Dendritic cell treated with granulocyte-macrophage colony-stimulating factor and Interleukin-4, amounts not matched to agents 40 ng/mL and 50 ng/mL, for 4 days (primary cell): ENCODE data around the gene OTUD5.

Experiments
- H3K27ac Mint-ChIP-seq: one replicate; pipeline ENCODE4 v1.8.0; 2022; ENCODE audit warnings: mild to moderate bottlenecking, mixed read lengths
- H3K27me3 Mint-ChIP-seq: one replicate; pipeline ENCODE4 v1.8.0; 2022; ENCODE audit warnings: mild to moderate bottlenecking, mixed read lengths
- H3K36me3 Mint-ChIP-seq: one replicate; pipeline ENCODE4 v1.8.0; 2022; ENCODE audit warnings: low read depth, mixed read lengths
- H3K4me1 Mint-ChIP-seq: one replicate; pipeline ENCODE4 v1.8.0; 2022; ENCODE audit warnings: low read depth, mixed read lengths
- H3K4me3 Mint-ChIP-seq: one replicate; pipeline ENCODE4 v1.8.0; 2022; ENCODE audit warnings: mild to moderate bottlenecking, moderate library complexity, mixed read lengths
- H3K9me3 Mint-ChIP-seq: one replicate; pipeline ENCODE4 v1.8.0; 2022; ENCODE audit warnings: mixed read lengths
- intact Hi-C: fragments of 100-400 bp; cut with micrococcal nuclease; formaldehyde crosslinking; loops from one replicate; pipeline ENCODE4 v1.15.0; 2022

The OTUD5 gene

DNA sequence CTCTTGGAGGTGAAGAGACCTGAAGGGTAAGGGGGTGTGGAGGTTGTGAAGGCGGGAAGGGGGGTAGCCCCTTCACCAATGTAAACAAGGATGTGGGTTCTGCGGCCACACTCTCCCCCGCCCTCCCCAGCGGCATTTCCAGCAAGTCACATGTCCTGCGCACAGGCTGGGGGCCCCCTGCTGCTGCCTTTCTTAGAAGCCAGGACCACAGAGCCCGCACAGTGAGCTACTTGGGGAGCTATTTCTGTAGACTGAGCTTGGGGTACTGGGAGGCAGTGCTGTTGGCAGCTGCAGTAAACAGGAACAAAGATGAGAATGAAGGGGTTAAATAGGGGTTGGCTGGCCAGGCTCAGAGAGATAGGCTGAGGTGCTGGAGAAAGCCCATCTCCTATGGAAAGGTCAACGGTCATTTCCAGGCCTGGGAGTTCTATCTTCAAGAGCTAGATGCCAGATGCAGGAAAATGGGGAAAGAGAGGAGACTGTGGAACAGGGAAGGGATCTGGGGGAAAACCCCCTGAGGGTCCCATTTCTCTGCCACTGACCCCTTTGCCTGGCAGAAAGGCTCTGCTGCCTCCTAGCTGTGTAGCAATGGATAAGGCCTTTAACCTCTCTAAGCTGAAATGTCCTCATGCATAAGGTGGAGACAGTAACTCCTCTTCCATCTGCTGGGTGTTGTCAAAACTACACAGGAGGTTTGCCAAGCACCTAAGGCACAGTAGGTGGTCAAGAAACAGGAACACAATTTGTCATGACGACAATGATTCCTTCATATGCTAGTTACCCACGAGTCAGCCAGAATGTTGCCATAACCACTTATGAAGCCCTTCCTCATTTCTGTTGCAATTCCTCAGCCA, 20.1 kb downstream of the OTUD5 start:
- Mint-ChIP-seq H3K27ac (peak overlapping the region; percentile 88), H3K4me3 (peak overlapping the region; percentile 51), H3K9me3 (no peaks in the 10 kb centered on the region), H3K27me3 (no peaks in the 10 kb centered on the region), H3K36me3 (peaks cover 81% of the 10 kb centered on the region), H3K4me1 (peaks cover 69% of the 10 kb centered on the region)
- intact Hi-C loops = loop anchor here (2.0 kb wide), 1 partner anchor 18 kb away; the partner anchor contains the start of gene PIM2

DNA sequence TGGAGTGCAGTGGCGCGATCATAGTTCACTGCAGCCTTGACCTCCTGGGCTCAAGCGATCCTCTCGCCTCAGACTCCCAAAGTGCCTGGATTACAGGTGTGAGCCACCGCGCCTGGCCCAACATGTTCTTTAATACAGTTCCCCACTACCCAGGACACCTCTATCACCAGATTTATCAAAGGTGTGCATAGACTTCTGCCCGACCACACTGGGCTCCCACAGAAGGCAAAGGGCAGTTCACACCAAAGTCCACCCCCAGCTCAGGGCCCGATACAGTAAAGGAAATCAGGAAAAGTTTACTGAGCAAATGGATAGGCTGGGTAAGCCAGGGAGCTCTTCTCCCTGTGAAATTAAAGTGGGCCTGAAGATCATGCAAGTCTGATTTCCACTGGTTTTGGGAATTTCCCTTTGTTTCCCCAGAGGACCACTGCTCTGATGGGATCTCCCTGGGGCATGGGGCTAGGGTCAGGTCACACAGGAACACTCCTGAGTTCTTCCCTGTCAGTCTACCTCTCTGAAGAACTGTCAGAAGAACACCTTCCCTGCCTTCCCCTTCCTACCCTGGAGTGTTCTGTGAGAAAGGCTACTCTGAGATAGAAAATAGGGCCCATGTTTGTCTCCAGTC, 20.9 kb downstream of the OTUD5 start:
- peak overlapping the region; percentile 88 for H3K27ac Mint-ChIP-seq
- H3K9me3 Mint-ChIP-seq = no peaks in the 10 kb centered on the region
- H3K4me1 Mint-ChIP-seq = peaks cover 62% of the 10 kb centered on the region
- no peaks in the 10 kb centered on the region for H3K27me3 Mint-ChIP-seq
- peak overlapping the region; percentile 51 for H3K4me3 Mint-ChIP-seq
- intact Hi-C loops = loop anchor here (2.0 kb wide), 1 partner anchor 18 kb away; the partner anchor contains the start of gene PIM2
- H3K36me3 Mint-ChIP-seq = peaks cover 74% of the 10 kb centered on the region

DNA sequence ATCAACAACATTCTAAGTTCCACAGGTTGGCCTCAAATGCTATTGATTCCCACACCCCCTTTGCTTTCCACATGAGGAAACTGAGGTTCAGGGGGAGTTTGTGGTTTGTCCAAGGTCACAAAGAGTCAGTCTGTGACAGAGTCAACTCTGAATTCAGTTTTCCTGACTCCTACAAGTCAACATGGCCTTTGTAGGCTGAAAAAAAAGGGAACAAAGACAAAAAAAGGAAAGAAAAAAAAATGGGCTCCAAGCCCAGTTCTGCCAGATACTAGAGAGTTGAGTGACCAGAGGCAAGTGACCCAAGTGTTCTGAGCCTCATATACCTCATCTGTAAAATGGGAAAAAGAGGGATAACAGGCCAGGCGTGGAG, 22.1 kb downstream of the OTUD5 start:
- H3K27me3 Mint-ChIP-seq = no peaks in the 10 kb centered on the region

DNA sequence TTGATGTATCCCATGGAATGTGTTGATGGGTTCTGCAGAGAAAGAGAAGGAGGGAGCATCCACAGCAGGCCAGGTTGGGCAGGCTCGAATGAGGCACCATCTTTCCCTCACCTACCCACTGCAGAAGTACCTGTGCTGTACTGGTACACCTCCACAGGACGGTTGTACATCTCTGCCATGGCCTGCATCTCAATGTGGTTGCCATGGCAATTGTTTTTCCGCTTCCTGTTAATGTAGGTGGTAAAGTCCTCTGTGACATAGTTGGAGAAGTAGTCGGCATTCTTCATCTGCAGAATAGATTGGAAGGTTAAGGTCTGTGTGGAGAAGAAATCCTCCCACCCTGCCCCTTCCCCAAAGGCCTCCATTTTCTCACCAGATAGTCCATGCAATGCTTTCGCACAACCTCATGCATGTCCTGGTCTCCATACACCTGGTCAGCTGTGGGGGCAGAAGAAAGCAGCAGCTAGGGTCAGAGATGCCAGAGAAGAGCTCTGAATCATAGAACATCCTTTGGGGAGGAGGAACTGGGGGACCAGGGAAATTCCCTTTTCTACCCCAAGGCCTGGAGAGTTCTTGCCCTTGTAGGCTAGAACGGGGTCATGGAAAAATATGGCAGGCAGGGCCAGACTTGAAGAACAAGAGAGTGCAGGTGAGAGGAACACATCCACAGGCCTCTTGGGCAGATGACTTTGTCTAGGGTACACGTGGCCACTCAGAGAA, 22.7 kb downstream of the OTUD5 start:
- Mint-ChIP-seq H3K27ac (peak overlapping the region; percentile 60), H3K36me3 (peaks cover 71% of the 10 kb centered on the region), H3K4me3 (no peak overlapping the region), H3K4me1 (peaks cover 53% of the 10 kb centered on the region), H3K9me3 (no peaks in the 10 kb centered on the region), H3K27me3 (no peaks in the 10 kb centered on the region)
- intact Hi-C loops = no loop called here

More for the DNA sequence above, 22.1 kb downstream of the OTUD5 start:
- H3K4me3 Mint-ChIP-seq = peak overlapping the region; percentile 26
- peak overlapping the region; percentile 60 for H3K27ac Mint-ChIP-seq
- intact Hi-C loops = no loop called here
- H3K36me3 Mint-ChIP-seq = peaks cover 71% of the 10 kb centered on the region
- H3K9me3 Mint-ChIP-seq = no peaks in the 10 kb centered on the region
- H3K4me1 Mint-ChIP-seq = peaks cover 53% of the 10 kb centered on the region

DNA sequence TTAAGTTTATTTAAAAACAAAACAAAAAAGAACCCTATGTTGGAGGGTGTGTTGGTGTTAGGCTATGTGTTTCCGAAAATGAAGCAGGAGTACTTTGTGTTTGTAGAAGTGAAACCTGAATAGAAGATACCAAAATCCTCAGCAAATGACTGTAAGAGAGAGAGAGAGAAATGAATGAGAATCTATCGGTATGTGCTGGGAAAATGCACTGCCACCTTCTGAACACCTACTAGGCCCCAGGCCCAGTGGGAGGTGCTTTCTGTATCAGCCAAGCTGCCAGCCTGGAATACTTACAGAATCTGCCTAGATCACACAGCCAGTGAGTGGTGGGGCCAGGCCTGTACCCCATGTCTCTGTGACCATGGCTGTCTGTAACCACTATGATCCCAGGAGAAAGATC, 23.6 kb downstream of the OTUD5 start:
- Mint-ChIP-seq H3K4me1 (peaks cover 44% of the 10 kb centered on the region), H3K27me3 (no peaks in the 10 kb centered on the region), H3K36me3 (peaks cover 66% of the 10 kb centered on the region), H3K9me3 (no peaks in the 10 kb centered on the region), H3K27ac (no peak overlapping the region), H3K4me3 (no peak overlapping the region)
- intact Hi-C loops = no loop called here

DNA sequence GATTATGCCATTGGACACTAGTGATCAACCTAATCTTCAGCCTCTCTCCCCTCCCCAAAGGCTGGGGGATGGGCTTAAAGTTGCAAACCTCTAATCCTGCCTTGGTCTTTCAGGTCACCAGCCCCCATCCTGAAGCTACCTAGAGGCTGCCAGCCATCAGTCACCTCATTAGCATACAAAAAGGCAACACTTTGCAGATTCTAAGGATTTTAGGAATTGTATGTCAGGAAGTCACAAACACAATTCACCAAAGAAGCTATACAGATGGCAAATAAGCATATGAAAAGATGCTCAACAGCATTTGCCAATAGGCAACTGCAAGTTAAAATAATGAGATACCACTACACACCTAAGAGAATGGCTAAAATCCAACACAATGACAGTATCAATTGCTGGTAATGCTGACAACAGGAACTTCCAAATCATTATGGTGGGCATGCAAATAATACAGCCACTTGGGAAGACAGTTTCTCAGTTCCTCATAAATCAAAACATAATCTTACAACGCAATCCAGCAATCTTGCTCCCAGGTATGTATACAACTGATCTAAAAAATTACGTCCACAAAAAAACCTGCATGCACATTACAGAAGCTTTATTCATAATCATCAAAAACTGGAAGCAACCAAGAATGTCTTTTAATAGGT, 29.5 kb downstream of the OTUD5 start:
- intact Hi-C loops = no loop called here
- H3K36me3 Mint-ChIP-seq = peaks cover 68% of the 10 kb centered on the region
- H3K4me3 Mint-ChIP-seq = no peak overlapping the region
- H3K27ac Mint-ChIP-seq = no peak overlapping the region
- H3K4me1 Mint-ChIP-seq = peaks cover 6% of the 10 kb centered on the region
- no peaks in the 10 kb centered on the region for H3K9me3 Mint-ChIP-seq
- H3K27me3 Mint-ChIP-seq = no peaks in the 10 kb centered on the region

DNA sequence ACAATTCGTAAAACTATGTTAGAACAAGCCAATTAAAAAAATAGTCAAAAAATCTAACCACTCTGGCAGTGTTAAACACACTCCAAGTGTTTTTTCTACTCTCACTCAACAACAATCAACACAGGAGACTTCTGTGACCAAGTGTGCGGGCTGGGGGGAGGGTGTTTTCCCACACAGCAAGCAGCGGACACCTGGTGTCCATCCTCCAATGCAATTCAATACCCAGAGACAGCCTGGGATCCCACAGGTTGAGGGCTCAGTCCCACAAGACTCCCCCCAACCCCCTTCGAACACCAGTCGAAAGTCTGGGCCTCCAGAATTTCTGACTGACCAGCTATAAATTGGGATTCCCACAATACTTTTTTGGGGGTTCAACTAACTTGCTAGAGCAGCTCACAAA, 30.3 kb downstream of the OTUD5 start:
- Mint-ChIP-seq H3K9me3 (no peaks in the 10 kb centered on the region), H3K27ac (no peak overlapping the region), H3K4me3 (no peak overlapping the region), H3K36me3 (peaks cover 73% of the 10 kb centered on the region), H3K27me3 (no peaks in the 10 kb centered on the region), H3K4me1 (peaks cover 9% of the 10 kb centered on the region)
- intact Hi-C loops = no loop called here

DNA sequence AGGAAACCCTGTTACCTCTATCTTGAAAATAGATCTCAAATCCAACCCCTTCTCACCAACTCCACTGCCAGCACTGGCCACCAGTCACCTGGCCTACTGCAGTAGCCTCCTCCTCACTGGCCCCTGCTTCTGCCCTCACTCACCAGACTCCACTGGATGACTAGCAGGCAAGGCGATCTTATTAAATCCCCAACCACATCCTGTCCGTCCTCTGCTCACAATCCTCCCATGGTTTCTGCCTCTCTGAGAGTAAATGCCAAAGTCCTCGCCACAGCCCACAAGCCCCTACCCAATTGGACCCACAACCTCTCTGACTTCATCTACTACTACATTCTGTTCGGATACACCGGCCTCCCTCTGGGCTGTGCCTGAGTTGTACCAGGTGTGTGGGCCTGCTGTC, 33.1 kb downstream of the OTUD5 start:
- peak overlapping the region; percentile 66 for H3K27ac Mint-ChIP-seq
- intact Hi-C loops = no loop called here
- H3K4me1 Mint-ChIP-seq = peaks cover 25% of the 10 kb centered on the region
- no peaks in the 10 kb centered on the region for H3K9me3 Mint-ChIP-seq
- H3K4me3 Mint-ChIP-seq = no peak overlapping the region
- H3K27me3 Mint-ChIP-seq = no peaks in the 10 kb centered on the region
- peaks cover 58% of the 10 kb centered on the region for H3K36me3 Mint-ChIP-seq

DNA sequence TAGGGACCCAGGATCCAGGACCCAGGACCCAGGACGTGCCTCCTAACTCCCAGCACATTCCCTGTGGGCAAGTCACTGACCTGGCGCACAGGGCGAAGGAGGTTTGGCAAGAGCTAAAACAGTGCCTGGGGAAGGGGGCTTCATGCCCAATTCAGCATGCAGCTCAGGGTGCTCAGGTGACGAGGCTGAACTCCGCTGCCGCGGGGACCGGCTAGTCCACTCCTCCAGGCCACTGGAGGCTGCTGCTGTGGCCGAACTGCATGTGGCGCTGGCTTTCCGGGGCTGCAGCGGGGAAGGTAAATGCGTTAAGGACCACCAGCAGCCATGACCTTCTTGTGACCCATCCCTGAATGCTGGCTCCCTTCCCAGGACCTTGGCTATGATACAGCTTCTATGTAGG, 33.6 kb downstream of the OTUD5 start:
- Mint-ChIP-seq H3K9me3 (no peaks in the 10 kb centered on the region), H3K4me3 (no peak overlapping the region), H3K4me1 (peaks cover 25% of the 10 kb centered on the region), H3K36me3 (peaks cover 58% of the 10 kb centered on the region), H3K27me3 (no peaks in the 10 kb centered on the region), H3K27ac (peak overlapping the region; percentile 66)
- intact Hi-C loops = no loop called here

DNA sequence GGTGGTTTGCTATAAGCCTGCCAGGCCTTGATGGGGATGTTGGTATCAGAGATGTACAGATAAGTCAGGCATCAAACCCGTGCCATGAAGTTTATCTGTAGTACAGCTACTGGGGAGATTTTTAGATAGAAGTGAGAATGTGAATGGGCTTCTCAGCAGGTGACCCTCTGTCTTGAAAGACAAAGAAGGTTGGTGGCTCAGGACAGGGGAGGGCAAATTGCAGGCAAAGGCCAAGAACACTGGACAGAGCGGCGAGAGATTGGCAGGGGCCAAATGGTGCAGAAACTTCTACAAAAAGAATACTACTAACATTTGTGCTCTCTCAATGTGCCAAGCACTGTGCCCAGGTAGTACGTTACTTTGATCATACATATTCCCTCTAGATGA, 36.7 kb downstream of the OTUD5 start:
- Mint-ChIP-seq H3K36me3 (peaks cover 57% of the 10 kb centered on the region), H3K4me1 (peaks cover 41% of the 10 kb centered on the region), H3K27me3 (no peaks in the 10 kb centered on the region), H3K27ac (no peak overlapping the region), H3K9me3 (no peaks in the 10 kb centered on the region), H3K4me3 (no peak overlapping the region)
- intact Hi-C loops = no loop called here

DNA sequence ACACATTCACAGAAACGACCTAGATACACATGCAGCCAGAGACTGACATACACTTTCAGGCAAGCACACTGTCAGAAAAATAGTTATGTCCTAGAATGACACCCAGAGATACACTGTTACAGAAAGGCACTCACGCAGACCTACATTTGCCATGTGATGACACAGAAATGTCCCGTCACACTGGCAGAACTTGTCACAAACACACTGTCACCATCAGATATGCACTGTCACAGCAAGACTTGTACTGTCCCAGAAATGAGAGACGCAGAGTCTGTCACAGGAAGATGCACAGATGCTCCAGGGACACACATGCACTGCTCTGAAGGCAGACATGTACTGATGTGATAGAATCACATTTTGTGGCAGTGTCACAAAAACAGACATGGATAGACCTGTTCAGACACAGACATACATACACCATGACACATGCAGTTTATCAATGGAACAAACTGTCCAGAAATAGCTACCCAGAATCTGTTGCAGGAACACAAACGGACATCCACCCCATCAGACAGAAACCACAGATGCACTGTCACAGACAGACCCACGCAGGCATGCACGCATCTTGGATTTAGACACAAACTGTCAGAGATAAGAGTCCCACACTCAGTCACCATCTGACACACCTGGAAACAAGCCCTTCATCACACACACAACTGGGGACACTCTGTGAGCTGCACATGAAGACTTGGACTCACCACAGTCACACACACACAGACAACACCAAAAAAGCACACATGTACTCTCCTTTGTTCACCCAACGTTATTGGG, 37.3 kb downstream of the OTUD5 start:
- H3K27ac Mint-ChIP-seq = peak overlapping the region; percentile 92
- H3K4me1 Mint-ChIP-seq = peaks cover 44% of the 10 kb centered on the region
- peaks cover 57% of the 10 kb centered on the region for H3K36me3 Mint-ChIP-seq
- intact Hi-C loops = loop anchor here (2.0 to 5.0 kb wide), 2 partner anchors 17 to 122 kb away; partner anchors contain the start of gene TFE3
- peak overlapping the region; percentile 90 for H3K4me3 Mint-ChIP-seq
- H3K27me3 Mint-ChIP-seq = no peaks in the 10 kb centered on the region
- no peaks in the 10 kb centered on the region for H3K9me3 Mint-ChIP-seq

DNA sequence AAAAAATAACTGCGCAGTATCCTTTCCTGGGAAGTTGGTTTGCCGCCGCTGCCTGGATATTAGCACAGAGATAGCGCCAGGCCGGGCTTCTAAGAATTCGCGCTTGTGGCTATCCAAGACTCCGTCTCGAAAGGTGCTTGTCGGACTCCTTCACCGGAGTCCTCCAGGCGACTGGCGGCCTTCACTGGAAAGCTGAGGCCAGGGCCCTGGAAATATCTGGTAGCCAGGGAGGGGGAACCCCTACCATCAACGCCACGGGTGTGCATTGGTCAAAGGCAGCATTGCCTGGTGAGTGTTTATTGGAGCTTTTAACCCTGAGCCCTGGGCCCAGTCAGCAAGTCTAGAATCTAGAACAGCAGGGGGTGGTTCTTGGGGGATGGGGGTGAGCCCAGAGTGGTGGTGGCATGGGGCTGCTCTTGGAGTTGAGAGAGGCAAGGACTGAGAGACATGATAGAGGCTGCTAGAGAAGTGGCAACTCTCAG, 38.0 kb downstream of the OTUD5 start:
- intact Hi-C loops = loop anchor here (2.0 to 5.0 kb wide), 2 partner anchors 17 to 123 kb away; partner anchors contain the start of gene TFE3
- Mint-ChIP-seq H3K27ac (peak overlapping the region; percentile 92), H3K4me3 (peak overlapping the region; percentile 90), H3K36me3 (peaks cover 57% of the 10 kb centered on the region), H3K9me3 (no peaks in the 10 kb centered on the region), H3K27me3 (no peaks in the 10 kb centered on the region), H3K4me1 (peaks cover 50% of the 10 kb centered on the region)
